HTR-8/SVneo (cell line): ENCODE data around the gene BORCS6.
"Not testable (repeated sequence)": the region's sequence is repeated elsewhere in the genome, so short reads cannot be mapped to it uniquely, and the experiment has no call there.

Experiments
- DNase-seq: peaks from one replicate; pipeline ENCODE4 v3.0.0; 2011; ENCODE audit warnings: low spot score, mixed read lengths; ENCODE audit not compliant: insufficient read length
- FAIRE-seq: peaks from 2 replicates; lab custom pipeline; 2011; peaks lifted over from hg19 to GRCh38; lab: Jason Lieb, UNC

BORCS6 gene

GRCh38 chr17:8175795-8176196 lies 14.2 kb downstream of the BORCS6 start:
- no peak for DNase-seq
- no peak for FAIRE-seq

- FAIRE-seq (no peak), DNase-seq (no peak)
These were observed 16.1 kb downstream of the BORCS6 start for GRCh38 chr17:8173871-8174322.

GRCh38 chr17:8173056-8173870 lies 16.7 kb downstream of the BORCS6 start:
- peak; percentile 84 for FAIRE-seq
- peak; percentile 84 for DNase-seq

DNA sequence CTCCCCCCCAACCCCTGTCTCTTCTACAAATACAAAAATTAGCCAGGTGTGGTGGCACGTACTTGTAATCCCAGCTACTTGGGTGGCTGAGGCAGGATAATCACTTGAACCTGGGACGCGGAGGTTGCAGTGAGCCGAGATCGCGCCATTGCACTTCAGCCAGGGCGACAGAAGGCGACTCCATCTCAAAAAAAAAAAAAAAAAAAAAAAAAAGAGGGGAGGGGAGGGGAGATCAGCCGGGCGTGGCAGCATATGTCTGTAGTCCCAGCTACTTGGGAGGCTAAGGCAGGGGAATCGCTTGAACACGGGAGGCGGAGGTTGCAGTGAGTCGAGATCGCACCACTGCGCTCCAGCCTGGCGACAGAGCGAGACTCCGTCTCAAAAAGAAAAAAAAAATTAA lies 19.8 kb downstream of the BORCS6 start:
- not testable (repeated sequence) for FAIRE-seq, DNase-seq

- no peak for FAIRE-seq
- no peak for DNase-seq
These were observed 22.5 kb downstream of the BORCS6 start for GRCh38 chr17:8167526-8167925.

DNA sequence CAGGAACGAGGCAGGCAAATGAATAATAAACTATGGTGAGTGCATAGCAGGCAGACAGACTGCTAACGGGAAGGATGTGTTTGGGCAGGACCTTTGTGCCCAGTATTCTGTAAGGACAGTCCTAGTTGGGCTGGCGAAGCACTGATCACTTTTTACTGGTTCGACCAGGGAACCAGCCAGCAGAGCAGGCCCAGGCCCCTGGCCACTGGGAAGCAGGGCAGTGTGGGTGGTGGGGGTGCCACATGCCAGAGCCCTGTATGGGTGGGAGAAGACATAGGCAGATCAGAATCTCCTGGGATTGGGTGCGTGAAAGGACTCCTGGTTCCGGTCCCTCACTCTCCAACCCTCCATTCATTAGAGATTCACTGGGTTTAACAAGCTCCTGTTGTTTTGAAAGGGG lies 23.2 kb downstream of the BORCS6 start:
- FAIRE-seq (no peak), DNase-seq (no peak)

- DNase-seq, result no peak
- peak; percentile 54 for FAIRE-seq
These were observed 25.2 kb downstream of the BORCS6 start for GRCh38 chr17:8164815-8165131.

DNA sequence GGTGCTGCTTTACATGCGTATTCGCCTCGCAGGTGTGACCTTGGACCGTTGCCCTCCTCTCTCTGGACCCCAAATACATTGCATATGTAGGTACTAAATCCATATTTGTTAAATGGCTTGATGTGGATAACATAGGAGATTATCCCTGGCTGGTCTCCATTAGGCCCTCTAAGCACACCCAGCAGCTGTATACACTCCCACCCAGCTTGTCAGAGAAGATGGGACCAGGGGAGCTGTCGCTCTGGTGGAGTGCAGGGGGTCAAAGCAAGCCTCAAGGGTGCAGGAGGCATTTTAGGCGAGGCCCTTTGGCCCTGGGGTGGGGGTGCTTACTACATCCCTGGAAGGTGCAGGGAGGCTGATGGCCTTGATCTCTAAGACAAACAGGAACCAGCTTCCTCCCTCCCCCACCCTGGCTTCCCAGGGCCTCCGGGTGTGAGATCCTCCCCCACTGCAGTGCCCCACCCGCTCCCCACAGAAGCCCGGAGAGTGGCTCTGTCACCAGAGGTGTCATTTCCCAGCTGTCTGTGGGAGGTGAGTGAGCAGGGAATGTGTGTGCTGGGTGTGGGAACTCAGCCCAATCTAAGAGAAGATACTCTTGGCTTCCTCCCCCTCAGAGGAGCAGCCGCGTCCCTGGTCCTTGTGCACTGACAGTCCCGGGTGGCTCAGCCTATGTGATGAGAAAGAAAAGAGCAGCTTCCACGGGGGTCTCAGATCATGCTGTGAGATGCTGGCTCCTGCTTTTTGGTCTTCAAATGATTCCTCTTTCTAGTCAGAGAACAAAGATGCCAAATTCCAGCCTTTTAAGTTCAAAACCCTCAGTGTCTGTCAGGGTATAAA lies 25.8 kb downstream of the BORCS6 start:
- peak; percentile 48 for FAIRE-seq
- DNase-seq, result peak; percentile 59

DNA sequence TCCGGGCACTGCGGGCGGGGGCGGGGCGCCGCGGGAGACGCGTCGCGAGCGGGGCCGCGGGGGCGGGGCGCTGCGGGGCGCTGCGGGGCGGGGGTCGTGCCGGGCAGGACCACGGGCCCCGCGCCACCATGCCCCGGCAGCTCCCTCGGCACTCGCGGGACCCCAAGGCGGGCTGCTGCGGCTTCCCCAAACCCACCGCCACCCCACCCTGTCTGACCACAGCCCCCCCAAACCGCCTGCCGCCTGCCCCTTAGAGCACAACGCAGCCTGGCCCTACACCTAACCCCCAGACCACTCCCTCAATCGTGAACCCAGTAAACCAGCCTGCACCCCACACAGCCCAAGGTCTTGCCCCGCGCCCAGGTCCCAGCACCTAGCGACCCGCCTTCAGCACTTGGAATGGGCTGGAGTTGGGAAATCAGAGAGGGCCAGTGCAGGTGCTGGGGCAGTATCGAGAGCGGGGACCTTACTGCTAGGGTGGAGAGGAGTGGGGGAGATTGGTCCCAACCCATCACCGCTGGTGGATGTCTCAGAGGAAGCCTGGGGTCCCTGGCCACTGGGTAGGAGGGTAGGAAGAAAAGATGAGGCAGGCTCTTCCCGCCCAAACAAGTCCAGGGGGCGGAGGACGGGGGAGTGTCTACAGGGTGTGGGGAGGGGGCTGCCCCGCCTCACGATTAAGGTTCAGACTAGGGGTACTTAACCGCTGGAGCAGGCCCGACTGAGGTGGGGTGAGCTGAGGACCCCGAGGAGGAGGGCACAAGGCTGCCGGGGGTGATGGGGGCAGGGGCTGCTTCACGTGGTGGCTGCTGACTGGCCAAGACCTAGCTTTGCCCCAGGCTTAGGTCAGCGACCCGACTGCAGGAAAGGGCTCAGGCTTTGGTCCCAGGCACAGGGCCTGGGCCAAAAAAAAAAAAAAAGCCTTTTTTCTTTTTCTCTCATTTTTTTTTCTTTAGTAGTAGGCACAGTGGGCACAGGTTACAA lies 26.7 kb downstream of the BORCS6 start:
- FAIRE-seq, result peak; percentile 4
- DNase-seq, result no peak

DNA sequence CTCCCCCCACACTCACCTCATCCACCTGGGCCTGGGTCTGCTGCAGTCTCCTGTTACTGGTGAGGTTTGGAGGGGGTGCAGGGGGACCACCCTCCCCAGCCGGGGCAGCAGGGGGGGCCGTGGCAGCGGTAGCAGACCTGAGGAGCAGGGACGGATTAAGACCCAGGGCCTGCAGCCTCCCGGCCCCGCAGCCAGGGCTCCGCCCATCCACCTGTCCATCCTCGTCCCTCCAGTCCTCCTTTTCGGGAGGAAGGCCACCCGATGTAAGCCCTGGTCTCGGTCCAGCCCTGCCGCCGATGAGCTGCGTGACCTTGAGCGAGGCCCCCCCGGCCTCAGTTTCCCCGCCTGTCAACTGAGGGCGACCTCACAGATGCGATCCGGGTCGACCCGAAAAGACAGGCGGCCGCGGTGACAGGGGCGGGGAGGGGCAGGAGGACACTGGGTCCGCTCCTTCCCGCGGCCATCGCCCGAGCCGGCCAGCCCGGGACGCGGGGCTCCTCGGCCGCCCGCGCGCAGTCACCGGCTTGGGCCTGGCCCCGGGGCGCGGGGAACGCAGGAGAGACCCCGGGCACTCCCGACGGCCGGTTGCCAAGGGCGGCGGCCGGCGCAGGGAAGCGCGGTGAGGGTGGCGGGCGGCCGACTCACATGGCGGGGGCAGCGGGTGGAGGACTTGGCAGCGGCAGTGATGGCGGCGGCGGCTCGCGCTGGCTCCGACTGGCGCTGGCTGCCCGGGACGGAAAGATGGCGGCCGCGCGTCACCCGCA lies 27.6 kb downstream of the BORCS6 start, which contains the start of gene VAMP2:
Gene VAMP2, minus strand, starts transcription at position 716 of the 764 bp plus-strand sequence. Its CDS starts 69 bp downstream, at position 647.
- DNase-seq (no peak), FAIRE-seq (peak; percentile 88)

DNA sequence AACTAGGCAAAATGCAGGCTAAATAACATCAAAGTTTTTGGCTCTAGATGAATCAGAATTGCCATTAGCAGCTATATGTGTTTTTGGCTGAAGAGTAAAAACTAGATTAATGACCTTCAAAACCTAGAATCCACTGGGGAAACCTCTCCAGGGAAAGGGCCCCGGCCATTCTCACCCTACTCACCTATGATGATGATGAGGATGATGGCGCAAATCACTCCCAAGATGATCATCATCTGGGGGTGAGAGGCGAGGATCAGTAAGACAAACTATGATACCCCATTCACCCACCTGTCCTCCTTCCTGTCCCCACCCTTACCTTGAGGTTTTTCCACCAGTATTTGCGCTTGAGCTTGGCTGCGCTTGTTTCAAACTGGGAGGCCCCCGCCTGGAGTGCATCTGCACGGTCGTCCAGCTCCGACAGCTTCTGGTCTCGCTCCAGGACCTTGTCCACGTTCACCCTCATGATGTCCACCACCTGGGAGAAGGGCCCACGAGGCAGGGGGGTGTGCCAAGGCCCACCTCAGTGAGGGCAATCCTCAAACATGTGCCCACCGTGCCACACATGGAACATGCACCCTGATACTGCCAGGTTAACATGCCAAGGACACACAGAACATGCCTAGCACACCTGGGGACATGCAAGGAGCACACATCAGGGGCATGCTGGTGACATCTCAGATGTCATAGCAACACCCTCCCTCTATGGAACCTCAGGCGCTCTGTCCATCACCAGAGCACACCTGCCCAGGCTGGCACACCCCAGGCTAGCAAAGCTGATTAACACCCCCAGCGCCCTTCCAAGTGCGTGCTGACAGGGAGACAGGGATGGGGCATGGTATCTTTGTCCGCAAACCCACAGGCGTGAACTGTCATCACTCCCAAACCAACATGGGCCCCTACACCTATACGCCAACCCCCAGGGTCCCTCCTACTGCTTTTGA lies 28.4 kb downstream of the BORCS6 start:
- no peak for DNase-seq
- FAIRE-seq, result peak; percentile 49

DNA sequence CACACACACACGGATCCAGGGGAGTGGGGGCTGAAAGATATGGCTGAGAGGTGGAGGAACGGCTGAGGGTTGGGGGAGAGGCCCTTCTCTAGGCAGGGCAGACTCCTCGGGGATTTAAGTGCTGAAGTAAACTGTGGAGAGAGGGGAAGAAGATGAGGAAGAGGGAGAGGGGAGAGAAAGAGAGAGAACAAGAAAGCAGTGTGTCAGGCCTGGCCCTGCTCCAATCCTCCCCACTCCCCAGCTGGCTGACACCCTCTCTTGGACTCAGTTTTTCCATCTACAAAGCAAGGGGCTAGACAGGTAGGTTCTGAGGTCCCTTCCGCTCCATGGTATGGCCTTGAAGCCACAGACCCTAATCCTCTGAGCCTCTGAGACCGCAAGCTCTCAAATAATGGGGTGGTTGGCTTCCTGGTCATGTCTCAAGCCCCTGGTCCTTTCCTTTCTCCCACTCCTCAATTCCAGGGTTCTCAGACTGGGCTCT lies 29.2 kb downstream of the BORCS6 start:
- DNase-seq, result no peak
- no peak for FAIRE-seq

DNA sequence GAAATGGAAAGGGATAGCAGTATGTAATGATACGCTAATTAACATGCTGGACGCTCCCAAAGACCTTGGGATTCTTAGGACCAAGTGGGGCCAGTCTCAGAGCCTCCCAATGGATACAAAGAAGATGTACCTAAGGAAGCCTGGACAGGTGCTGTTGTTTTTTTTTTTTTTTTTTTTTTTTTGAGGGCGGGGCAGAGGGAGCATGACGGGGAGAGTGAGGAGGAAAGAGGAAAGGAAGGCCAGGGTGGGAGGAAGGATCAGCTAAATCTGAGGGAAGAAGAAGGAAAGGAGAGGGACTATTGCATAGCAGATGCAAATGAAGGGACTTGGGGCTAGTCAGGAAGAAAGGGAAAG lies 29.8 kb downstream of the BORCS6 start:
- no peak for FAIRE-seq

GRCh38 chr17:8159459-8160223 lies 30.3 kb downstream of the BORCS6 start:
- DNase-seq, result no peak
- FAIRE-seq, result no peak

More for the DNA sequence above, 29.8 kb downstream of the BORCS6 start:
- no peak for DNase-seq

- FAIRE-seq (no peak), DNase-seq (no peak)
These were observed 31.0 kb downstream of the BORCS6 start for GRCh38 chr17:8159032-8159400.

DNA sequence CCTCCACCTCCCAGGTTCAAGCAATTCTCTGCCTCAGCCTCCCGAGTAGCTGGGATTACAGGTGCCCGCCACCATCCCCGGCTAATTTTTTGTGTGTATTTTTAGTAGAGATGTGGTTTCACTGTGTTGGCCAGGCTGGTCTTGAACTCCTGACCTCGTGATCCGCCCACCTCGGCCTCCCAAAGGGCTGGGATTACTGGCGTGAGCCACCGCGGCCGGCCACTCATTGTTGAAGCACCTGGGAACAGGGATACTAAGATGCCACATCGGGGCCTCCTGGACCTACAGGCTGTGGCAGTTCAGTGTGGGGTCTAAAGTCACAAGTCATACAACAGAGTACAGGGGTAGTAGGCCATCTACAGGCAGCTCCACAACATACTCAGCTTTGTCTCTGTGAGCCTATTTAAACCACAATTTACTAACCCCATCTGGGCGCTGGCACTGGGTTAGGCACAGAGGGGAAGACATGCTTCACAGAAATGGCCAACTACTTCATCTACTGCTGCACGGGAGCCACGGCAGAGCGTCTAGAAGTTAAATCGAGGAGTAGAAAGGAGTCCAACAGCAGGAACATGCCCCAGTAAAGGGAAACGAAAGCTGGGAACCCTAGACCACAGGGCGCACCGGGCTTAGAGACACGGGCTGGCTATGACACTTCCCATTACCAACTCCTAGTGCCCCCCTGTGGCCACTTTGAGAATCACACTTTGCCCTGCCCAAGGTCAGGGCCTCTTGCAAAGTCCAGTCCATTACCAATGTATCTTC lies 31.5 kb downstream of the BORCS6 start:
- DNase-seq (peak; percentile 86), FAIRE-seq (peak; percentile 16)
